ENCODE measurements around the gene NTHL1.

GRCh38 chr16:2028146-2028545 lies 19.5 kb downstream of the NTHL1 start:
- TF ChIP-seq CTCF (IDR thresholded peaks at IDR 0.05; ENCODE audit: low read depth, low read length, poor library complexity, severe bottlenecking) = no peak
- no peak for TF ChIP-seq EZH2phosphoT487 (IDR thresholded peaks at IDR 0.05; ENCODE audit: borderline replicate concordance, low read length)

All from DOHH2 (cell line).